GM19395 (cell line): Measurements from ENCODE around the gene SERTAD3.
"Not testable (repeated sequence)": the region's sequence is repeated elsewhere in the genome, so short reads cannot be mapped to it uniquely, and the experiment has no call there.

Source experiments
- ATAC-seq: cut with Tn5 transposase; IDR thresholded peaks from one replicate; pipeline ENCODE4 v1.9.1; 2021; ENCODE audit warnings: mild to moderate bottlenecking, moderate library complexity; ENCODE audit not compliant: unreplicated experiment

Gene SERTAD3

GRCh38 chr19:40428197-40428596, 15.9 kb downstream of the SERTAD3 start:
- ATAC-seq, result not testable (repeated sequence)

DNA sequence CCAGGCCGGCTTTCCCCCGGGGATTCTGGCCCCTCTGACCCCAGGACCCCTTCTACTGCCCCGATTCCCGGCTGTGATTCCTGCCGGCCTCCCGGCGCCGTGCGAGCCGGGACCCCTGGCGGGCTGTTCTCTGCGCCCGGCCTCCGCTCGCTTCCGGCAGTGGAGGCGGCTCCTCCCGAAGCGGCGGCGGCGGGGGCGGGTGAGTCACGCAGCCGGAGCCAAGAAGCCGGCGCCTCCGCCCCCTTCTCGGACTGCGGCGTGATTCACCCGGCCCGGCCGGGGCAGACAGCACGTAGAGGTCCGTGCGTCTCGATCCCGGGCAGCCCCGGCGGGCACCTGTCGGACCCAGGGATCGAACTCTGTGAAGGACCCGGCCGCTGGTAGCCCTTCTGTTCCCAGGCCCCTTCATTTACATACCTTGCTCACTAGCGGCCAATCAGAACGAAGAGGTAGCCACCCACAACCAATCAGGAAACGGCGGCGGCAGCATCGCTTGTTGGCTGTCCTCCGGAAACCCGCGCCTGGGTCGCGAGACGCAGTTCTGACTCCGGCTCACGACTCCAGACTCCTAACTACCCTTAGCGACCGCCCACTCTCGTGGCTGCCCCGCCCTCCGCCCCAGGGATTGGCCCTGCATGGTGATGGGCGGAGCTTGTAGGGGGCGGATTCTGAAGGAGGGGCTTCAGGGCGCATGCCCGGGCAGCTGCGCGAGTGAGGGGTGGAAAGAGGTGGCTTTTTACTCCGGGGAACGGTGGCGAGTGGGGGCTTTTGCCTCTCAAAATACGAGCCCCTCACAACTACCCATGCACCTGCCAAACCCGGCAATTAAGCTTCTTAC, 18.5 kb downstream of the SERTAD3 start, which contains the start of gene SERTAD1:
Gene SERTAD1 (minus strand): TSS at position 543 of the 838 bp plus-strand sequence. CDS start 2,446 bp downstream, outside the sequence.
- peak; percentile 81 for ATAC-seq

- ATAC-seq, result no peak
These were observed 19.3 kb downstream of the SERTAD3 start for GRCh38 chr19:40424637-40425449.

DNA sequence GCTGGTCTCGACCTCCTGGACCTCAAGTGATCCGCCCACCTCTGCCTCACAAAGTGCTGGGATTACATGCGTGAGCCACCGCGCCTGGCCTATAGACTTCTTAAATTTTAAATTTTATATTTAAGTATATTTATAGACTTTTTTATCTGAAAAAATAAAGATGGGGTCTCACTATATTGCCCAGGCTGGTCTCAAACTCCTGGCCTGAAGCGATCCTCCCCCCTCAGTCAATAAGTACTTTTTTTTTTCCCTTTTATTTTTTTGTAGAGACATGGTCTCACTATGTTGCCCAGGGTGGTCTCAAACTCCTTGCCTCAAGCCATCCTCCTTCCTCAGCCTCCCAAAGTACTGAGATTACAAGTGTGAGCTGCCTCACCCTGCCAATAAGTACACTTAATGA, 20.2 kb downstream of the SERTAD3 start:
- no peak for ATAC-seq

- ATAC-seq, result no peak
These were observed 21.2 kb downstream of the SERTAD3 start for GRCh38 chr19:40422748-40423566.

GRCh38 chr19:40421993-40422747, 22.0 kb downstream of the SERTAD3 start:
- ATAC-seq, result no peak

DNA sequence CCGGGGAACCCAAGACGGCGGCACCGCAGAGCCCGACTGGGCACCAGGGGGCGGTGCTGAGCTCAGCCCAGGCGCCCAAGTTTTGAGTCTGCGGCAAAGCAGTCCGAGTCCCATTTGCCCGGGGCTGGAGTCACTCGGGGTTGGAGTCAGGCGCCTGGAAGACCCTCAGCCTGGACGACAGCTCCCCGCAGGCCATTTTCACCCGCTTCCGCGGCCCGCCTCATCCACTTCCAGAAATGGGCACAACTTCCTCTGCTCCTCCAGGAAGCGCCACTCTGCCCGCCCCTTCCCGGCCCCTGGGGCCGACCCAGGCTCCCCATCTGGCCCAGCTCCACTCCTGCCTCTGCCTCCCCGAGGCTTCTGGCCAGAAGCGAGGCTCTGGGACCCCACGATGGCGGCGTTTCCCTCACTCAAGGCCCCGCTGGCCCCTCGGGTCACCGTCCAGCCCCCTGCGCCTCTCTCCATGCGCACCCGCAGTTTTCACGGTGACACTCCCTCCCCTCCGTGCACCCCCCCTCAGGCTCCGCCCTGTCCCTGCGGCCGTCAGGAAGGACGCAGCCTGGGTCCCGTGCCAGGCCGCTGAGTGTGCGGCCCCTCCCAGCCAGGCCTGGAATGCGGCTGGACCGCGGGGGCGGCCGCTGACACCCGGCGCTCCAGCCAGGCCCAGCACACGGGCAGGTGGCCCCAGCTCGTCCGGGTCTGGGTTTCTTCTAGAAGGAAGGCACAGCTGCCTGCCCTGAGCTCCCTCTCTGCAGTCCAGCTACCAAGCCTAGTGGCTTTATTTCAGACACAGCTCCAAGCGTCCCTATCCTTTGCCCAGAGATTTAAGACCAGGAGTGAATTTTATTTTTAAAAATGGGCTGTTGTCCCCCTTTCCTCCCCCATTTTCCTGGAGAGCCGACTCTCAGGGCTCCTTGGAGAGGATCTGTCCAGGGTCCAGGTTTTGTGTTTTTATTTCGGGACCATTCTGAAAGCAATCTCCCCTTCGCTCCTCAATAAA, 23.1 kb downstream of the SERTAD3 start:
- no peak for ATAC-seq

- no peak for ATAC-seq
These were observed 23.7 kb downstream of the SERTAD3 start for GRCh38 chr19:40420451-40420765.

GRCh38 chr19:40419780-40420179, 24.4 kb downstream of the SERTAD3 start:
- no peak for ATAC-seq

GRCh38 chr19:40419066-40419612, 25.0 kb downstream of the SERTAD3 start:
- ATAC-seq, result no peak

DNA sequence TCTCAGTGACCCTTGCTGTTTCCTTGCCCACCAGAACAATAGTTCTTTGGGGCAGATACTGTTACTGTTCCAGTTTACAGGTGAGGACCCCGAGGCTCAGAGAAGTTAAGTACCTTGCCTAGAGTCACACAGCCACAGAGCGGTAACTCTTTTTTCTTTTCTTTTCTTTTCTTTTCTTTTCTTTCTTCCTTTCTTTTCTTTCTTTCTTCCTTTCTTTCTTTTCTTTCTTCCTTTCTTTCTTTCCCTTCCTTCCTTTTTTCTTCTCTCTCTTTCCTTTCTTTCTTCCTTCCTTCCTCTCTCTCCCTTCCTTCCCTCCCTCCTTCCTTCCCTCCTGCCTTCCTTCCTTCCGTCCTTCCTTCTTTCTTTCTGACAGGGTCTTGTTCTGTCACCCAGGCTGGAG, 26.1 kb downstream of the SERTAD3 start:
- no peak for ATAC-seq

DNA sequence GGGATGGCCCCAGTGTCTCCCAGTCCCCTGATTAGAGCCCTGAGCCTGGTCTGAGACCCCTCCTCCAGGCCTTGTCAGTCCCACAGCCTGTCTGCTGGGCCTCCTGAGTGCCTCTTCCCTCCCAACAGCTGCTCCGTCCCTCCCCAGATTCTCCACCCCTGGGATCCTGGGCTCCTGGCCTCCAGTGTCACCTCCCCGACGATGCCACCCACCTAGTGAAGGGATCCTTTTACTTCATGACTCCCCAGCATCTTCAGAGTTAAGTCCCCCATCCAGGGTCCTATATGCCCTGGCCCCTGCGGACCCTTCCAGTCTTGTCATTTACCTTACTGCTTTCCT, 26.5 kb downstream of the SERTAD3 start:
- no peak for ATAC-seq

GRCh38 chr19:40416918-40417642, 27.1 kb downstream of the SERTAD3 start:
- ATAC-seq, result no peak

DNA sequence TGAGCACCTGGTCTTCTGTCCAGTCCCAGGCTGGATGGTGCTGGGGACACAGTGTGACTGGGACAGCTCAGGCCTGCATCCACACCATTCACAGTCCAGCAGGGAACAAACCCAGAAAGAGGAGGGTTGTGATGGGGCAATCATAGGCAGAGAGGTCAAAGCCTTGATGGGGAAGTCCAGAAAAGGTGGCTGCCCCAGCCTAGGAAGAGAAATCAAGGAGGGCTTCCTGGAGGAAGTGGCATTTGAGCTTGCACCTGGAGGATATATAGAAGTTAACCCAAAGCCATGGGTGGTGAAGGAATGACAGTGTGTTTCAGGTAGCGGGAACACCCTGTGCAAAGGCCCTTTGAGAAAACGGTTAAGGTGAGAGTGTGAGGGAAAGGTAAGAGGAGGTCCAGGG, 28.4 kb downstream of the SERTAD3 start:
- ATAC-seq, result no peak

GRCh38 chr19:40414542-40415535, 29.3 kb downstream of the SERTAD3 start:
- no peak for ATAC-seq

GRCh38 chr19:40413291-40413845, 30.8 kb downstream of the SERTAD3 start, which contains the start of gene PRX:
Gene PRX, minus strand, starts transcription at chr19:40413378. Its CDS starts 5,446 bp downstream, at chr19:40407932.
- ATAC-seq, result no peak

DNA sequence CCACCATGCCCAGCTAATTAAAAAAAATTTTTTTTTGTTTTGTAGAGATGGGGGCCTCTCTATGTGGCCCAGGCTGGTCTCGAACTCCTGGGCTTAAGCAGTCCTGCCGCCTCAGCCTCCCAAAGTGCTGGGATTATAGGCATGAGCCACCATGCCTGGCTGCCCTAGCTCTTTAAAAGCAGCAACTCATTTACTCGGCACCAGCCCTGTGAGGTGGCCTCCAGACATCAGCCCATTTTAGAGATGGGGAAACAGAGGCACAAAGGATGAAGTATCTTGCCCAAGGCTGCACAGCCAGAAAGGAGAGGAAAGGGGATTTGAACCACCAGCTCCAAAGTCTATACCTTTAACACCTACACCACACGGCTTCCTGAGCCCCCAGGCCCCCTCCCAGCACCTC, 31.3 kb downstream of the SERTAD3 start:
- no peak for ATAC-seq
